Body of pancreas (tissue), 4 donors: Measurements from ENCODE around the gene PGS1.

Experiments used
- POLR2A ChIP-seq, 3 donors: fragments of 450-650 bp; IDR thresholded peaks; one replicate each; pipeline ENCODE4 v1.6.1; 2016; ENCODE audit warnings: antibody characterized with exemption in 3 of 3, mild to moderate bottlenecking in 2 of 3
- TF ChIP-seq, protein P1 (sequence below), 7 experiments: fragments of 450-650 bp in 4 of 7; fragments of 200-600 bp in 3 of 7; sonication (generic) in 3 of 7; IDR thresholded peaks; one replicate each; pipeline ENCODE4 v1.5.1; 2016 to 2019; ENCODE audit warnings: antibody characterized with exemption in 7 of 7

DNA sequence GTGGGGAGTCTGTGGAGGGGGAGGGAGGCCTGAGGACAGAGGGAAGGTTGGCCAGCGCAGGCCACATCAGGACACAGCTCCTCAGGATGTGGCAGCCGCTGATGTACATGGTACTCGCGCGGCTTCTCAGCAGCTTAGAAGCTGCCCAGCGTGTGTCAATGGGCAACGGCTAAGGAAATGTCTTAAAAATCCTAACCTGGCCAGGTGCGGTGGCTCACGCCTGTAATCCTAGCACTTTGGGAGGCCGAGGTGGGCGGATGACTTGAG lies 53.2 kb downstream of the PGS1 start:
- TF ChIP-seq, protein P1, sequence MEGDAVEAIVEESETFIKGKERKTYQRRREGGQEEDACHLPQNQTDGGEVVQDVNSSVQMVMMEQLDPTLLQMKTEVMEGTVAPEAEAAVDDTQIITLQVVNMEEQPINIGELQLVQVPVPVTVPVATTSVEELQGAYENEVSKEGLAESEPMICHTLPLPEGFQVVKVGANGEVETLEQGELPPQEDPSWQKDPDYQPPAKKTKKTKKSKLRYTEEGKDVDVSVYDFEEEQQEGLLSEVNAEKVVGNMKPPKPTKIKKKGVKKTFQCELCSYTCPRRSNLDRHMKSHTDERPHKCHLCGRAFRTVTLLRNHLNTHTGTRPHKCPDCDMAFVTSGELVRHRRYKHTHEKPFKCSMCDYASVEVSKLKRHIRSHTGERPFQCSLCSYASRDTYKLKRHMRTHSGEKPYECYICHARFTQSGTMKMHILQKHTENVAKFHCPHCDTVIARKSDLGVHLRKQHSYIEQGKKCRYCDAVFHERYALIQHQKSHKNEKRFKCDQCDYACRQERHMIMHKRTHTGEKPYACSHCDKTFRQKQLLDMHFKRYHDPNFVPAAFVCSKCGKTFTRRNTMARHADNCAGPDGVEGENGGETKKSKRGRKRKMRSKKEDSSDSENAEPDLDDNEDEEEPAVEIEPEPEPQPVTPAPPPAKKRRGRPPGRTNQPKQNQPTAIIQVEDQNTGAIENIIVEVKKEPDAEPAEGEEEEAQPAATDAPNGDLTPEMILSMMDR (IDR thresholded peaks at IDR 0.05): no peak
- TF ChIP-seq POLR2A (IDR thresholded peaks at IDR 0.05): no peak
